Tongue (tissue), 2 donors: Measurements from ENCODE around the gene PSMG2. TPM values are rescaled to one million over a fixed set of nuclear protein-coding genes. Genes with fewer than 3 reads are reported as not detected.

Source experiments
- DNase-seq: peaks from one replicate; pipeline ENCODE4 v3.0.0-alpha.2; 2015
- total RNA-seq: library from RNA; depleted of rRNA; stranded (reverse); fragments of >200 nt; gene quantifications from one replicate; pipeline ENCODE4 v1.2.3, GENCODE V29; 2014

The PSMG2 gene
- total RNA-seq: 46.8 TPM

GRCh38 chr18:12702221-12703095, at the start of gene PSMG2, which contains the start of gene CEP76:
Gene PSMG2, plus strand, starts transcription at chr18:12703042. Its CDS starts 66 bp downstream, at chr18:12703108.
Gene CEP76, minus strand, starts transcription at chr18:12702723. Its CDS starts 175 bp downstream, at chr18:12702548.
- peak; percentile 94 for DNase-seq

- DNase-seq: no peak
Measured at GRCh38 chr18:12654971-12655370, 47.9 kb upstream of the PSMG2 start.

GRCh38 chr18:12656605-12656937, 46.3 kb upstream of the PSMG2 start:
- peak; percentile 52 for DNase-seq

- DNase-seq: peak; percentile 66
Measured at GRCh38 chr18:12656938-12657683, 45.7 kb upstream of the PSMG2 start.

- DNase-seq: peak; percentile 81
Measured at GRCh38 chr18:12657684-12658425, 45.0 kb upstream of the PSMG2 start, which contains the start of gene SPIRE1. Gene SPIRE1, minus strand, starts transcription at chr18:12658107. Its CDS starts 241 bp downstream, at chr18:12657866.

- peak; percentile 41 for DNase-seq
Measured at GRCh38 chr18:12658426-12659138, 44.3 kb upstream of the PSMG2 start.

- peak; percentile 80 for DNase-seq
Measured at GRCh38 chr18:12659904-12660605, 42.8 kb upstream of the PSMG2 start.

- DNase-seq: no peak
Measured at GRCh38 chr18:12668041-12668440, 34.8 kb upstream of the PSMG2 start.

GRCh38 chr18:12679183-12679786, 23.6 kb upstream of the PSMG2 start:
- peak; percentile 50 for DNase-seq

GRCh38 chr18:12686100-12686499, 16.7 kb upstream of the PSMG2 start:
- no peak for DNase-seq

GRCh38 chr18:12689256-12689850, 13.5 kb upstream of the PSMG2 start:
- DNase-seq: no peak

- DNase-seq: no peak
Measured at GRCh38 chr18:12692206-12692605, 10.6 kb upstream of the PSMG2 start.

- DNase-seq: no peak
Measured at GRCh38 chr18:12694032-12694431, 8.8 kb upstream of the PSMG2 start.

- no peak for DNase-seq
Measured at GRCh38 chr18:12699747-12700146, 3.1 kb upstream of the PSMG2 start.

- DNase-seq: no peak
Measured at GRCh38 chr18:12701161-12701560, 1.7 kb upstream of the PSMG2 start.

- DNase-seq: no peak
Measured at GRCh38 chr18:12703096-12703567, 290 bp downstream of the PSMG2 start.

- peak; percentile 20 for DNase-seq
Measured at GRCh38 chr18:12703664-12704063, 822 bp downstream of the PSMG2 start.

GRCh38 chr18:12711446-12711845, 8.6 kb downstream of the PSMG2 start:
- no peak for DNase-seq

GRCh38 chr18:12721495-12722275, 18.8 kb downstream of the PSMG2 start:
- DNase-seq: no peak
